LNCaP clone FGC (cell line): ENCODE data around the gene LLGL1.
A peak's percentile ranks its signal among the peaks of the same experiment; 100 is the strongest.

Experiments used
- DNase-seq: peaks from one replicate; pipeline ENCODE4 v3.0.0-alpha.2; 2011; ENCODE audit warnings: low read depth
- H3K4me3 ChIP-seq: 2 replicates; pipeline ENCODE4 v1.5.1; 2011; ENCODE audit warnings: mild to moderate bottlenecking, low read depth, low read length, control low read depth
- CTCF ChIP-seq: IDR thresholded peaks from 2 replicates; pipeline ENCODE4 v1.5.1; 2012; ENCODE audit warnings: mild to moderate bottlenecking; ENCODE audit not compliant: control insufficient read depth, insufficient read depth; ENCODE audit errors: extremely low read depth

LLGL1 gene

GRCh38 chr17:18225121-18225641, at the start of gene LLGL1:
Gene LLGL1, plus strand, starts transcription at chr17:18225635. Its CDS starts 48 bp downstream, at chr17:18225683.
- TF ChIP-seq CTCF: no peak
- peak; percentile 64 for DNase-seq
- peak within 1 kb of the TSS; percentile 67 for H3K4me3 ChIP-seq

DNA sequence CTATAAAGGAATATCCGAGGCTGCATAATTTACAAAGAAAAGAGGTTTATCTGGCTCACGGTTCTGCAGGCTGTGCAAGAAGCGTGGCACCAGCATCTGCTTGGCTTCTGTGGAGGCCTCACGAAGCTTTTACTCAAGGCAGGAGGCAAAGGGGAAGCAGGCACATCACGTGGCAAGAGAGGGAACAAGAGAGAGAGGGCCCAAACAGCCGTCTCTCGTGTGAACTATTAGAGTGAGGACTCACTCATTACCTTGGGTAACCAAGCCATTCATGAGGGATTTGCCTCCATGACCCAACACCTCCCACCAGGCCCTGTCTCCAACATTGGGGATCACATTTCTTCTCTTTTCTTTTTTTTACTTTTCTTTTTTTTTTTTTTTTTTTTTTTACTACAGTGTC, 49.3 kb upstream of the LLGL1 start:
- TF ChIP-seq CTCF: no peak
- no peak for DNase-seq
- H3K4me3 ChIP-seq: no peak overlapping the region

DNA sequence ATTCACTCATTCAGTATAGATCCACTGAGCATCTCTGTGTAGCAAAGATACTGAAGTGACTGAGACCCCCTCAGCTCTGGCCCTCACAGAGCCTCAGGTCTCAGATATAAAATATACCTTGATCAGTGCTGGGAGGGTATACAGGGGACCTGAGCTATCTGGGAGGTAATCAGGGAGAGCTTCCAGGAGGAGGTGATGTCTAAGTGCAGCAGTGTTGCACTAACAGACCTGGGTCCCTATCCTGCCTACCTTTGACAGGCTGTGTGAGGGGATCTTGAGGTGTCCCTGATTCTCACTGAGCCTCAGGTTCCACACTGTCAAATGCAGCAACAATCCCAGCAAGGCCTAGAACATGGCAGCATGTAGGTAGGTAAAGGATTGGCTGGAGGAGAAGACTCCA, 48.3 kb upstream of the LLGL1 start:
- no peak for DNase-seq
- TF ChIP-seq CTCF: no peak
- H3K4me3 ChIP-seq: no peak overlapping the region

DNA sequence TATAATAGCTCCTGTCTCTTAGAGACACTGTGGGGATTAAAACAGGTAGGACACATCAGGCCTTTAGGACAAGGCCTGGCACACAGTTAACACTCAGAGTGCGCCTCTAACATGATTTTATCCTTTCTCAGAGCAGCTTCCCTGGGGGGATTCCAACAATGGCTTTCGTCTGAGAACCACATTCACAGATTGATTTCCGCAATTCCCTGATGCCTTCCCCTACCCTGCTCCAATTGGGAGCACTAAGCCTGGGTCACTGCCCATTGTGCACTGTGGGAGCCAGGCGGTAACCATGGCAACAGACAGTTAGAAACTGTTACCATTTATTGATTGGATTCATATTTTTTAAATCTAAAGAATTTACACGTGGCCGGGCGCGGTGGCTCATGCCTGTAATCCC, 47.7 kb upstream of the LLGL1 start:
- no peak for DNase-seq
- H3K4me3 ChIP-seq: no peak overlapping the region
- TF ChIP-seq CTCF: no peak

DNA sequence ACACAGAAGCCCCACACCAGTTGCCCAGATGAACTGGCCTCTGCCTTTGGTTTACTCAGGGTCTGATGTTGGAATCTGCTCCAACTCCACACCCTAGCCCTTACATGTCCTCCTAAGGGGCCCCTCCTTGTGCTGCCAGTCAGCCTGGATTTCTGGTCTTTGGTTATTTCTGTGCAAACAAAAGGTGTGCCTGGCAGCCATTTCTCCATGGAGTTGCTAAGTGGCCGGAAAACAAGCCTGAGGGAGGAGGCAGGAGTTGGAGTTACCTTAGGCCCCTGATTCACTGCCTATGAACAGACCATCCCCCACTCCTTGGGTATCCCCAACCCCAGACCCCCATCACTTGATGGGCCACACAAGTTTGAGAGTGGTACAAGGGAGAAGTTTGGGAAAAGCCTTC, 46.2 kb upstream of the LLGL1 start:
- no peak for DNase-seq
- no peak overlapping the region for H3K4me3 ChIP-seq
- no peak for TF ChIP-seq CTCF

DNA sequence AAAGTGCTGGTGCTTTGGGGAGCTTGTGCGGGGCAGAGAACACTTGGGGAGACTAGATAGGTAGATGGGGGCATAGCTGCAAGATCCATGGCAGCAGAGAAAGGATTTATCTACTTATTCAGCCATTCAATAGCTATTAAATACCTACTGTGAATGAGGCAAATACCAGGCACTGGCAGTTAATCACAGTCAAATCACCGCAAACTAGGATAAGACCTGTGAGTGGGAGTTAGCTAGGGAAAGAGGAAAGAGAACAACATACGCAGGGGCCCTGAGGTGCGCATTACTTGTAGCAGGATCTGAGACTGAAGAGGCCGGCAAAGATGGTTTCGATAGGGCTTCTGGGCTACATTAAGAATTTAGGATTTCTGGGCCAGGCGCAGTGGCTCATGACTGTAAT, 45.6 kb upstream of the LLGL1 start:
- TF ChIP-seq CTCF: no peak
- no peak overlapping the region for H3K4me3 ChIP-seq
- DNase-seq: no peak

GRCh38 chr17:18181358-18181757, 44.1 kb upstream of the LLGL1 start:
- no peak for TF ChIP-seq CTCF
- H3K4me3 ChIP-seq: no peak overlapping the region
- no peak for DNase-seq
